SH-SY5Y (cell line): ENCODE measurements around the gene MACROH2A2.

Source experiments
- GATA2 ChIP-seq: IDR thresholded peaks from 2 replicates; pipeline ENCODE4 v1.6.1; 2011; ENCODE audit warnings: mild to moderate bottlenecking, low read depth, low read length
- GATA3 ChIP-seq: IDR thresholded peaks from 2 replicates; pipeline ENCODE4 v1.6.1; 2011; ENCODE audit warnings: low read depth, mild to moderate bottlenecking, low read length, moderate library complexity

GRCh38 chr10:70144372-70145110 is 91.9 kb downstream of the MACROH2A2 start:
- no peak for TF ChIP-seq GATA3
- no peak for TF ChIP-seq GATA2
